Thoracic aorta (tissue), 2 donors: ENCODE measurements around the gene LTBP1. TPM values are rescaled to one million over a fixed set of nuclear protein-coding genes. Genes with fewer than 3 reads are reported as not detected.

Experiments used
- ATAC-seq: fragments of 150-250 bp; one replicate; pipeline ENCODE4 v1.8.0; 2017; ENCODE audit warnings: low read depth; ENCODE audit not compliant: insufficient number of reproducible peaks, low FRiP score
- DNase-seq: peaks from one replicate; pipeline ENCODE4 v3.0.0-alpha.2; 2020; ENCODE audit warnings: low spot score
- H3K27ac ChIP-seq, 2 donors: fragments of 200-600 bp; sonication (generic); 1 replicate in 1 of 2; 2 replicates in 1 of 2; pipeline ENCODE4 v1.5.1; 2016; ENCODE audit warnings: mild to moderate bottlenecking in 2 of 2, moderate library complexity in 2 of 2
- H3K27me3 ChIP-seq: fragments of 200-600 bp; sonication (generic); replicated peaks from 2 replicates; pipeline ENCODE4 v1.6.0; 2016; ENCODE audit warnings: mild to moderate bottlenecking; ENCODE audit not compliant: insufficient read depth
- H3K36me3 ChIP-seq: fragments of 200-600 bp; sonication (generic); one replicate; pipeline ENCODE4 v1.5.1; 2016
- H3K4me1 ChIP-seq, 2 donors: fragments of 200-600 bp; sonication (generic); 1 replicate in 1 of 2; 2 replicates in 1 of 2; pipeline versions ENCODE4 v1.5.1 to v1.6.0; 2016; ENCODE audit warnings: low read depth in 2 of 2, mild to moderate bottlenecking in 1 of 2; ENCODE audit not compliant: control insufficient read depth in 1 of 2
- H3K4me3 ChIP-seq: fragments of 200-600 bp; sonication (generic); 2 replicates; pipeline ENCODE4 v1.5.1; 2016; ENCODE audit warnings: mild to moderate bottlenecking
- H3K9me3 ChIP-seq: fragments of 200-600 bp; sonication (generic); 2 replicates; pipeline ENCODE4 v1.5.1; 2016
- total RNA-seq, 2 donors: library from RNA; depleted of rRNA; stranded (reverse); fragments of >200 nt; gene quantifications; one replicate each; pipeline versions ENCODE4 v1.1.0 to v1.2.3, GENCODE V29; 2016
- TF ChIP-seq, protein P1 (sequence below): fragments of 200-600 bp; sonication (generic); IDR thresholded peaks from one replicate; pipeline ENCODE4 v1.5.1; 2019; ENCODE audit warnings: antibody characterized with exemption

The LTBP1 gene
- total RNA-seq, 2 donors from 2014 or later, result 584 to 786 TPM

DNA sequence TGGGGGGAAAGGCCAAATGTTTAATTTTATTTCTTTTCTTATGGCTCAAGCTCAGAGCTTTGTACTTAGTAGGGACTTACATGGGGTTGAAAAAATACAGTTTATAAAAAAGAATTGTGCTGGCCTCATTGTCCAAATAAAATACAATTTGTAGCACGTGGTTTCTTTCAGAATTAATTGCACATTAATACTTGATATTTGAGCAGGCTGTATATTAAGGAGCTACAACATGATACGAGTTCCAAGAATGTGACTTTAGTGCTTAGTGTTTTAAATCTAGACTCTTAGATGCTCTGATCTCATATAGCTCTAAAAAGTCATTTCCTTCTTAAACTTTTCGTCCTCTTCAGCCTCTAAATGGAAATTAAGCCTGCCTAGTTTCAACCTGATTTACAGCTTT, 483.3 kb downstream of the LTBP1 start:
- Histone ChIP-seq H3K27ac (no peak overlapping the region), H3K4me3 (no peak overlapping the region), H3K4me1 (peaks cover 9 to 28% of the 10 kb centered on the region in 2 donors), H3K27me3 (no peaks in the 10 kb centered on the region), H3K36me3 (no peaks in the 10 kb centered on the region), H3K9me3 (no peaks in the 10 kb centered on the region)
- TF ChIP-seq, protein P1, sequence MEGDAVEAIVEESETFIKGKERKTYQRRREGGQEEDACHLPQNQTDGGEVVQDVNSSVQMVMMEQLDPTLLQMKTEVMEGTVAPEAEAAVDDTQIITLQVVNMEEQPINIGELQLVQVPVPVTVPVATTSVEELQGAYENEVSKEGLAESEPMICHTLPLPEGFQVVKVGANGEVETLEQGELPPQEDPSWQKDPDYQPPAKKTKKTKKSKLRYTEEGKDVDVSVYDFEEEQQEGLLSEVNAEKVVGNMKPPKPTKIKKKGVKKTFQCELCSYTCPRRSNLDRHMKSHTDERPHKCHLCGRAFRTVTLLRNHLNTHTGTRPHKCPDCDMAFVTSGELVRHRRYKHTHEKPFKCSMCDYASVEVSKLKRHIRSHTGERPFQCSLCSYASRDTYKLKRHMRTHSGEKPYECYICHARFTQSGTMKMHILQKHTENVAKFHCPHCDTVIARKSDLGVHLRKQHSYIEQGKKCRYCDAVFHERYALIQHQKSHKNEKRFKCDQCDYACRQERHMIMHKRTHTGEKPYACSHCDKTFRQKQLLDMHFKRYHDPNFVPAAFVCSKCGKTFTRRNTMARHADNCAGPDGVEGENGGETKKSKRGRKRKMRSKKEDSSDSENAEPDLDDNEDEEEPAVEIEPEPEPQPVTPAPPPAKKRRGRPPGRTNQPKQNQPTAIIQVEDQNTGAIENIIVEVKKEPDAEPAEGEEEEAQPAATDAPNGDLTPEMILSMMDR, result no peak
- no peak for ATAC-seq
- no peak for DNase-seq

DNA sequence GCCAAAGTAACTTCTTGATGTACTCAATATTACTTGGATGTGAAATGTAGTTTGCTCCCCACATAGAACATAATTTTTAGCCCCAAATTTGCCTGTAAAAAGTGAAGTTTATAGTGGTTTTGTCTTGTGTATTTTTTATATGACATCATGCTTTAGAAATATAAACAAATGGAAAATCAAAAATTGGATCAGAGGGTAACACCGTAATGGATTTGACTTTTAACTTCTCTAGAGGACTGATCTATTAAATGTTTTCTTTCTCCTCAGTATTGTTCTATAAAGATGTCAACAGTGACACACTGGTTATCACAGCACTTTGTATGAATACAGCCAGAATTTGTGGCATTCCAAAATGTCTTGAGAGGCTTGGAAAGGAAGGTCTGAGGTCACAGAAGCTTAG, 484.1 kb downstream of the LTBP1 start:
- no peak for ATAC-seq
- TF ChIP-seq, protein P1, result no peak
- H3K27me3 ChIP-seq, result no peaks in the 10 kb centered on the region
- no peaks in the 10 kb centered on the region for H3K9me3 ChIP-seq
- DNase-seq, result no peak
- no peak overlapping the region for H3K4me3 ChIP-seq
- H3K36me3 ChIP-seq, result no peaks in the 10 kb centered on the region
- peaks cover 9 to 28% of the 10 kb centered on the region in 2 donors for H3K4me1 ChIP-seq
- no peak overlapping the region for H3K27ac ChIP-seq

DNA sequence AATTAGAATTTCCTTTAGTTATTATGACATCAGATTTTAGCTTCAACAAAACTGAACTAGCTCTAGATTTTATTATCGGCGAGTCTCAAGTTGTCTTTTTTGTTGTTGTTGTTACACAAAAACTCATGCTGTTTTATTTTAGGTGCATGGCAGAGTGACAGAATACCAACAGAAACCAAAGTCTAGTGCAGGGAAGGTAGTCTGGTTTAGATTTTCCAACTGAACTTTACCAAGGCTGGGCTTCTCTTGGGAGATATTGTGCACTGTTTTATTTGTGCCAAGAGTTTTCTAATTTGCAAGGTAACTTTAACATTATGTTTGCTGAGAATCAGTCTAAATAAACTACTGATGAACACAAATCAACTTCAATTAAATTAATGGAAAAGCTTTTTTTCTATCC, 486.1 kb downstream of the LTBP1 start:
- peak overlapping the region in 1 of 2 donors; percentile 68 for H3K27ac ChIP-seq
- H3K9me3 ChIP-seq, result no peaks in the 10 kb centered on the region
- no peaks in the 10 kb centered on the region for H3K27me3 ChIP-seq

DNA sequence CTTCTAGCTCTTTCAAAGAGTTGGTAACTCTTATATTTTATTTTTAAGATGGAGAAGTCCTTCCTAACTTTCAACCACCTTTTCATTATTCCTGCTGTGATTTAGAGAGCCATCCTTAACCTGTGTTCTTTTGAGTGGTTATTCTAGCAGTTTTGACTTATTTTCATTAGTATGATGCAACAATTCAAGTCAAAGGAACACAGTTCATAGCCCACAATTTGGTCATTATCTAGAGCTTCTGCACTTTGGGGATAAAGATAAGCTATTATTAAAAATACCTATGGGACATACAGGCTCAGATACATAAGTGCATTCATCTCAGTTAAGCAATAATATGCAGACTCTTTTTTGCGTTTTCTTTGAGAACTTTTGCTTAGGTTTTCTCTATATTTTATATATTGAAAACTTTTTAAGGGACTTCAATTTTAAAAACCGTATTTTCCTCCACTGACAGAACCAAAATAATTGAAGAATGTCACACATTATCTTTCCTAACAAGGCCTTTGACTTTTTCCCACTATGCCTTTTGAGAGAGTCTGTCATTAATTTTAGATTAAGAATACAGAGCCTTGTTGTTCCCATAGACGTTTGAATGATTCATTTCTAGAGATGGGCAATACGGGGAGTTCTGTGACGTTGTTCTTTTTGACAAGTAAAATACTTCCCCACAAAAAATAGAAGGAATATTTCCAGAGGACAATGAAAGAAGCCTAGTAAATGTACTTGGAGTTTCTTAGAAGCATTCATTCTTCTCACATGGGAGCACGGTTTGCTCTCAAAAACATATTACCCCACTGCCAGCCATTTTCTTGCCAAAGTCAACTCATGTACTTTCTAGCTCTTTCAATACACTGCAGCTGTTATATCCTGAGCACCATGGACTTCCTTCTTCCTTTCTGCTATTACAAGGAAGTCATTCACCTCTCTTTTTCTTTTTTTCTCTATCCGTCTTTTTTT, 486.8 kb downstream of the LTBP1 start:
- peak; percentile 33 for ATAC-seq
- H3K4me3 ChIP-seq, result peak overlapping the region; percentile 23
- H3K27ac ChIP-seq, result peak overlapping the region; percentile 68 to 75
- DNase-seq, result no peak
- no peaks in the 10 kb centered on the region for H3K9me3 ChIP-seq
- H3K36me3 ChIP-seq, result no peaks in the 10 kb centered on the region
- H3K4me1 ChIP-seq, result peaks cover 14 to 43% of the 10 kb centered on the region in 2 donors
- H3K27me3 ChIP-seq, result no peaks in the 10 kb centered on the region
- TF ChIP-seq, protein P1, result no peak

More for the DNA sequence above, 486.1 kb downstream of the LTBP1 start:
- H3K36me3 ChIP-seq, result no peaks in the 10 kb centered on the region
- DNase-seq (no peak), ATAC-seq (no peak)
- H3K4me1 ChIP-seq, result peaks cover 14 to 40% of the 10 kb centered on the region in 2 donors
- TF ChIP-seq, protein P1, result no peak
- H3K4me3 ChIP-seq, result no peak overlapping the region

DNA sequence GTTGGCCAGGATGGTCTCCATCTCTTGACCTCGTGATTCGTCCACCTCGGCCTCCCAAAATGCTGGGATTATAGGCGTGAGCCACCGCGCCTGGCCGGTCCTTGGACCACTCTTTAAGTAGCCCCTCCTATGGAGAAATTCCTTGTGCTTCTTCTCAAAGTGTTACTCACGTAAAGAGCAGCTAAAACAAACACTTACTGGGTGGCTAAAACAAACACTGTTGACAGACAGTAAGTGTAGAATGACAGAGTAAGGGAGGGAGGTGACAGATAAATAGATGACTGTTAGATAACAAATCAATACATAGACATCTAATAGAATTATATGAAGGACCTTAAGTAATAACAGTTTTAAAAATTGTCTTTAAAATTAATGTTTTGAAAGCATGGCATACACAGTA, 488.8 kb downstream of the LTBP1 start:
- Histone ChIP-seq H3K27me3 (no peaks in the 10 kb centered on the region), H3K4me1 (peaks cover 14 to 43% of the 10 kb centered on the region in 2 donors), H3K27ac (no peak overlapping the region), H3K4me3 (no peak overlapping the region), H3K36me3 (no peaks in the 10 kb centered on the region), H3K9me3 (no peaks in the 10 kb centered on the region)
- no peak for ATAC-seq
- TF ChIP-seq, protein P1, result no peak
- no peak for DNase-seq
